H9 (cell line): ENCODE measurements around the gene CAPN8. TPM values are rescaled to one million over a fixed set of nuclear protein-coding genes. Genes with fewer than 3 reads are reported as not detected.

ENCODE experiments used
- DNase-seq: peaks from one replicate; pipeline ENCODE4 v3.0.0-alpha.2; 2017
- H2AFZ ChIP-seq: one replicate; pipeline ENCODE4 v1.6.1; 2013; ENCODE audit warnings: mild to moderate bottlenecking, low read length, control low read depth, moderate library complexity
- H2AK5ac ChIP-seq: 2 replicates; pipeline ENCODE4 v1.6.1; 2013; ENCODE audit warnings: low read length, control low read depth, mixed read lengths; ENCODE audit not compliant: insufficient read length
- H2BK120ac ChIP-seq: one replicate; pipeline ENCODE4 v1.6.1; 2013; ENCODE audit warnings: low read depth, mild to moderate bottlenecking, low read length, control low read depth, inconsistent platforms; ENCODE audit not compliant: poor library complexity, severe bottlenecking
- H2BK12ac ChIP-seq: 2 replicates; pipeline ENCODE4 v1.6.1; 2013; ENCODE audit warnings: low read length, control low read depth, mixed read lengths, low read depth; ENCODE audit not compliant: insufficient read length
- H2BK15ac ChIP-seq: 2 replicates; pipeline ENCODE4 v1.6.1; 2013; ENCODE audit warnings: low read depth, low read length, control low read depth
- H2BK20ac ChIP-seq: one replicate; pipeline ENCODE4 v1.6.1; 2013; ENCODE audit warnings: low read depth, mild to moderate bottlenecking, low read length, control low read depth, inconsistent platforms; ENCODE audit not compliant: poor library complexity, severe bottlenecking
- H2BK5ac ChIP-seq: 2 replicates; pipeline ENCODE4 v1.6.1; 2013; ENCODE audit warnings: low read length, control low read depth, mixed read lengths; ENCODE audit not compliant: insufficient read length
- H3K14ac ChIP-seq: 2 replicates; pipeline ENCODE4 v1.6.1; 2013; ENCODE audit warnings: low read length, control low read depth; ENCODE audit not compliant: insufficient read depth
- H3K18ac ChIP-seq: 2 replicates; pipeline ENCODE4 v1.6.1; 2013; ENCODE audit warnings: low read depth, mild to moderate bottlenecking, mixed read lengths, low read length, control low read depth; ENCODE audit not compliant: insufficient read length
- H3K23ac ChIP-seq: 2 replicates; pipeline ENCODE4 v1.6.1; 2013; ENCODE audit warnings: low read length, control low read depth, mixed read lengths, low read depth; ENCODE audit not compliant: insufficient read length
- H3K23me2 ChIP-seq: 2 replicates; pipeline ENCODE4 v1.6.1; 2013; ENCODE audit warnings: low read depth, mild to moderate bottlenecking, mixed read lengths, low read length, control low read depth; ENCODE audit not compliant: insufficient read length, poor library complexity, severe bottlenecking
- H3K27ac ChIP-seq: 2 replicates; pipeline ENCODE4 v1.5.1; 2013; ENCODE audit warnings: low read length, control low read depth, mixed read lengths, low read depth; ENCODE audit not compliant: insufficient read length
- H3K27me3 ChIP-seq: 2 replicates; pipeline ENCODE4 v1.6.1; 2013; ENCODE audit warnings: low read length, control low read depth, inconsistent platforms; ENCODE audit not compliant: insufficient read depth
- H3K4ac ChIP-seq: 2 replicates; pipeline ENCODE4 v1.6.1; 2013; ENCODE audit warnings: low read depth, mild to moderate bottlenecking, control low read depth, inconsistent platforms, low read length, moderate library complexity
- H3K4me1 ChIP-seq: 2 replicates; pipeline ENCODE4 v1.6.1; 2013; ENCODE audit warnings: low read length, control low read depth, inconsistent platforms; ENCODE audit not compliant: insufficient read depth
- H3K4me2 ChIP-seq: 2 replicates; pipeline ENCODE4 v1.6.1; 2013; ENCODE audit warnings: low read length, control low read depth, mixed read lengths; ENCODE audit not compliant: insufficient read length, insufficient read depth
- H3K56ac ChIP-seq: 2 replicates; pipeline ENCODE4 v1.6.1; 2013; ENCODE audit warnings: low read depth, mild to moderate bottlenecking, mixed read lengths, low read length, control low read depth; ENCODE audit not compliant: insufficient read length
- H3K79me1 ChIP-seq: 2 replicates; pipeline ENCODE4 v1.6.1; 2013; ENCODE audit warnings: low read depth, mild to moderate bottlenecking, moderate library complexity, low read length, control low read depth, inconsistent platforms; ENCODE audit not compliant: insufficient read depth, poor library complexity, severe bottlenecking
- H3K79me2 ChIP-seq: 2 replicates; pipeline ENCODE4 v1.6.1; 2013; ENCODE audit warnings: low read length, control low read depth, inconsistent platforms; ENCODE audit not compliant: insufficient read depth
- H3K9ac ChIP-seq: 2 replicates; pipeline ENCODE4 v1.6.1; 2013; ENCODE audit warnings: low read length, control low read depth, mixed read lengths; ENCODE audit not compliant: insufficient read length; ENCODE audit errors: extremely low read depth
- H3K9me3 ChIP-seq: one replicate; pipeline ENCODE4 v1.6.1; 2013; ENCODE audit warnings: low read depth, low read length, inconsistent platforms; ENCODE audit not compliant: control insufficient read depth
- H3T11ph ChIP-seq: one replicate; pipeline ENCODE4 v1.6.1; 2013; ENCODE audit warnings: mild to moderate bottlenecking, low read length, control low read depth, inconsistent platforms
- H4K20me1 ChIP-seq: one replicate; pipeline ENCODE4 v1.6.1; 2013; ENCODE audit not compliant: control insufficient read depth, insufficient read length, insufficient read depth
- H4K5ac ChIP-seq: 2 replicates; pipeline ENCODE4 v1.6.1; 2013; ENCODE audit warnings: low read depth, mild to moderate bottlenecking, mixed read lengths, low read length, control low read depth; ENCODE audit not compliant: insufficient read length
- H4K8ac ChIP-seq: replicated peaks from 2 replicates; pipeline ENCODE4 v1.6.1; 2013; ENCODE audit warnings: low read length, control low read depth, mixed read lengths, low read depth; ENCODE audit not compliant: insufficient read length
- H4K91ac ChIP-seq: 2 replicates; pipeline ENCODE4 v1.6.1; 2013; ENCODE audit warnings: low read depth, mild to moderate bottlenecking, moderate library complexity, mixed read lengths, low read length, control low read depth; ENCODE audit not compliant: insufficient read length
- H3K27ac Mint-ChIP-seq, 3 experiments: 2 replicates in 2 of 3; 3 replicates in 1 of 3; pipeline ENCODE4 v1.8.0; 2020 to 2021; ENCODE audit warnings: mixed read lengths in 3 of 3, mild to moderate bottlenecking in 1 of 3, moderate library complexity in 1 of 3
- H3K27me3 Mint-ChIP-seq: 2 replicates; pipeline ENCODE4 v1.8.0; 2021; ENCODE audit warnings: low read depth, mild to moderate bottlenecking, moderate library complexity, mixed read lengths
- H3K36me3 Mint-ChIP-seq, 3 experiments: 2 replicates in 2 of 3; 3 replicates in 1 of 3; pipeline ENCODE4 v1.8.0; 2020 to 2021; ENCODE audit warnings: low read depth in 3 of 3, mixed read lengths in 3 of 3; ENCODE audit not compliant: insufficient read depth in 1 of 3
- H3K4me1 Mint-ChIP-seq, 2 experiments: 2 replicates each; pipeline ENCODE4 v1.8.0; 2020; ENCODE audit warnings: mixed read lengths in 2 of 2
- H3K4me3 Mint-ChIP-seq, 2 experiments: 2 replicates in 1 of 2; 3 replicates in 1 of 2; pipeline ENCODE4 v1.8.0; 2020 to 2021; ENCODE audit warnings: mild to moderate bottlenecking in 2 of 2, mixed read lengths in 2 of 2, moderate library complexity in 1 of 2
- H3K9me3 Mint-ChIP-seq, 2 experiments: 2 replicates in 1 of 2; 3 replicates in 1 of 2; pipeline ENCODE4 v1.8.0; 2020; ENCODE audit warnings: mild to moderate bottlenecking in 2 of 2, mixed read lengths in 2 of 2, moderate library complexity in 1 of 2
- WGBS: extraction: QIAGEN DNeasy Blood & Tissue Kit; methylation state at CpG from one replicate; pipeline ENCODE4 v1.1.7; 2013; ENCODE audit warnings: missing lambda C conversion rate, low lambda C conversion rate, mixed read lengths; ENCODE audit not compliant: insufficient read length; ENCODE audit errors: extremely low coverage; 5-methylcytosine and 5-hydroxymethylcytosine counted together
- total RNA-seq: library from RNA; stranded (reverse); gene quantifications from 2 replicates; pipeline ENCODE4 v1.2.1, GENCODE V29; 2021
- TF ChIP-seq, protein P1 (sequence below): fragments of 200-600 bp; sonication (generic); conservative IDR thresholded peaks from 3 replicates; pipeline ENCODE4 v1.8.0; 2021; ENCODE audit warnings: antibody characterized with exemption, mild to moderate bottlenecking

Gene CAPN8
- total RNA-seq, 1 experiment from 2014 or later = not detected

DNA sequence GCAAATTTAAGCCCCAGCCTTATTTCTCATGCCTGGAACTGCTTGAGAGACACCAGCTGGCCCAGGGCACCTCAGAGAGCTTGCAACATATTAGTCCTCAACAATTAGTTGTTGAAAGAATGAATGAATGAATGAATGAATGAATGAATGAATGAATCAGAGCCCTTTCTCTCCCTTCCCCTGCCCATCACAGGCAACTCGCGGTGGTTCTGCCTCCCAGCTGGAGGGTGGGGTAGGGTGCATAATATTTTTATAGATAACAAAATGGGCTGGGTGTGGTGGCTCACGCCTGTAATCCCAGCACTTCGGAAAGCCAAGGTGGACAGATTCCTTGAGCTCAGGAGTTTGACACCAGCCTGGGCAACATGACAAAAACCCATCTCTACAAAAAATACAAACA lies 162.2 kb downstream of the CAPN8 start:
- Mint-ChIP-seq H3K4me1 (peaks cover 8 to 17% of the 10 kb centered on the region in 2 experiments), H3K27me3 (peaks cover 3% of the 10 kb centered on the region), H3K9me3 (no peaks in the 10 kb centered on the region), H3K4me3 (no peak overlapping the region; a peak in 1 of 5 replicates), H3K27ac (no peak overlapping the region), H3K36me3 (no peaks in the 10 kb centered on the region)
- H3K4ac ChIP-seq = no peak overlapping the region
- H2BK120ac ChIP-seq = no peak overlapping the region
- H2AK5ac ChIP-seq = no peak overlapping the region
- H3K27ac ChIP-seq = no peak overlapping the region
- H3K4me2 ChIP-seq = no peak overlapping the region
- no peak overlapping the region for H4K91ac ChIP-seq
- H3K23me2 ChIP-seq = no peaks in the 10 kb centered on the region
- H3K4me1 ChIP-seq = no peaks in the 10 kb centered on the region
- no peak overlapping the region for H2AFZ ChIP-seq
- H3K9ac ChIP-seq = no peak overlapping the region
- no peak for DNase-seq
- no peak overlapping the region for H3K56ac ChIP-seq
- H3K9me3 ChIP-seq = no peaks in the 10 kb centered on the region
- no peaks in the 10 kb centered on the region for H4K20me1 ChIP-seq
- no peak overlapping the region for H3K18ac ChIP-seq
- no peak overlapping the region for H4K8ac ChIP-seq
- H3K27me3 ChIP-seq = no peaks in the 10 kb centered on the region
- no peak overlapping the region for H4K5ac ChIP-seq
- no peaks in the 10 kb centered on the region for H3K79me1 ChIP-seq
- no CpG with 5 or more reads among the region's 4 CpGs for WGBS
- H3K14ac ChIP-seq = no peak overlapping the region
- no peak overlapping the region for H3K23ac ChIP-seq
- TF ChIP-seq, protein P1, sequence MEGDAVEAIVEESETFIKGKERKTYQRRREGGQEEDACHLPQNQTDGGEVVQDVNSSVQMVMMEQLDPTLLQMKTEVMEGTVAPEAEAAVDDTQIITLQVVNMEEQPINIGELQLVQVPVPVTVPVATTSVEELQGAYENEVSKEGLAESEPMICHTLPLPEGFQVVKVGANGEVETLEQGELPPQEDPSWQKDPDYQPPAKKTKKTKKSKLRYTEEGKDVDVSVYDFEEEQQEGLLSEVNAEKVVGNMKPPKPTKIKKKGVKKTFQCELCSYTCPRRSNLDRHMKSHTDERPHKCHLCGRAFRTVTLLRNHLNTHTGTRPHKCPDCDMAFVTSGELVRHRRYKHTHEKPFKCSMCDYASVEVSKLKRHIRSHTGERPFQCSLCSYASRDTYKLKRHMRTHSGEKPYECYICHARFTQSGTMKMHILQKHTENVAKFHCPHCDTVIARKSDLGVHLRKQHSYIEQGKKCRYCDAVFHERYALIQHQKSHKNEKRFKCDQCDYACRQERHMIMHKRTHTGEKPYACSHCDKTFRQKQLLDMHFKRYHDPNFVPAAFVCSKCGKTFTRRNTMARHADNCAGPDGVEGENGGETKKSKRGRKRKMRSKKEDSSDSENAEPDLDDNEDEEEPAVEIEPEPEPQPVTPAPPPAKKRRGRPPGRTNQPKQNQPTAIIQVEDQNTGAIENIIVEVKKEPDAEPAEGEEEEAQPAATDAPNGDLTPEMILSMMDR = no peak
- no peak overlapping the region for H2BK12ac ChIP-seq
- H2BK20ac ChIP-seq = no peak overlapping the region
- H3T11ph ChIP-seq = no peak overlapping the region
- H3K79me2 ChIP-seq = no peaks in the 10 kb centered on the region
- H2BK15ac ChIP-seq = no peak overlapping the region
- no peak overlapping the region for H2BK5ac ChIP-seq
